HG03196 (cell line): ENCODE results near the gene TRIOBP.
"Not testable (repeated sequence)": the region's sequence is repeated elsewhere in the genome, so short reads cannot be mapped to it uniquely, and the experiment has no call there.

ENCODE experiments used
- ATAC-seq: cut with Tn5 transposase; IDR thresholded peaks from one replicate; pipeline ENCODE4 v1.9.1; 2021; ENCODE audit not compliant: unreplicated experiment

The TRIOBP gene

GRCh38 chr22:37696657-37697537, at the start of gene TRIOBP:
Gene TRIOBP, plus strand, starts transcription at chr22:37697048. Its CDS starts 4,318 bp downstream, at chr22:37701366.
- ATAC-seq: peak; percentile 68

- no peak for ATAC-seq
Observed at GRCh38 chr22:37647317-37647716, 49.5 kb upstream of the TRIOBP start.

- no peak for ATAC-seq
Observed at GRCh38 chr22:37647928-37648327, 48.9 kb upstream of the TRIOBP start.

- ATAC-seq: no peak
Observed at GRCh38 chr22:37650463-37651136, 46.2 kb upstream of the TRIOBP start.

- no peak for ATAC-seq
Observed at GRCh38 chr22:37654563-37655251, 42.1 kb upstream of the TRIOBP start.

DNA sequence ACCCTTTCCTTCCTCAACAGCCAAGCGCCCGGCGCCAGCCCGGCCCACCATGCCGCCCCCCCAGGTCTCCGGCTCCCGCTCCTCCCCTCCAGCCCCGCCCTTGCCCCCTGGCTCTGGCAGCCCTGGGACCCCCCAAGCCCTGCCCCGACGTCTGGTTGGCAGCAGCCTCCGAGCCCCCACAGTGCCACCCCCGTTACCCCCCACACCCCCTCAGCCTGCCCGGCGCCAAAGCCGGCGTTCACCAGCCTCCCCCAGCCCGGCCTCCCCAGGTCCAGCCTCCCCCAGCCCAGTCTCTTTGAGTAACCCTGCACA, 41.6 kb upstream of the TRIOBP start:
- no peak for ATAC-seq

- ATAC-seq: not testable (repeated sequence)
Observed at GRCh38 chr22:37656583-37656982, 40.3 kb upstream of the TRIOBP start.

DNA sequence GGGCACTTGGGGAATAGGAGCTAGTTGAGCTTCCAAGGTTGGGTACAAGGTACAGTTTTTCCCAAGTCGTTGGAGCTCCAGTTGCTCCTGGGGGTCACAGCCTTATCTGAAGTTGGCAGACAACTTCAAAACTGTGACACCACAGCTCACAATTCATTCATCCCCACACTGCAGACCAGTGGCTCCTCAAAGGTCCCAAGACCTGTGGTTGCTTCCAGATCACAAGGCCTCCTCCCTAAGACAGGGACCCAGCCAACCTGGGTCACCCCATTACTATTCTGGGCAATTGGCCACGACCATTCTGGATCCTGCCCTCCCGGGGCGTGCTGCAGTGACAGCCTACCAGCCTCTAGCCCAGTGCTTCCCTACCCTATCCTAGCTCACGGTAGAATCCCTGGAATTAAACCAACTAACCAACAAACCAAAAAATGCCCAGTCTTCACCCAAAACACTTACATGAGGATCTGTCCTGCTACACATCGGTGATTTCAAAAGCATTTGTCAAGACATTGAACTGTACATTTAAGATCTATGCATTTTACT, 39.2 kb upstream of the TRIOBP start:
- no peak for ATAC-seq

GRCh38 chr22:37658133-37659065, 38.4 kb upstream of the TRIOBP start, which contains the start of gene PDXP:
Gene PDXP, plus strand, starts transcription at chr22:37658723. Its CDS starts 60 bp downstream, at chr22:37658783.
- ATAC-seq: peak; percentile 81

DNA sequence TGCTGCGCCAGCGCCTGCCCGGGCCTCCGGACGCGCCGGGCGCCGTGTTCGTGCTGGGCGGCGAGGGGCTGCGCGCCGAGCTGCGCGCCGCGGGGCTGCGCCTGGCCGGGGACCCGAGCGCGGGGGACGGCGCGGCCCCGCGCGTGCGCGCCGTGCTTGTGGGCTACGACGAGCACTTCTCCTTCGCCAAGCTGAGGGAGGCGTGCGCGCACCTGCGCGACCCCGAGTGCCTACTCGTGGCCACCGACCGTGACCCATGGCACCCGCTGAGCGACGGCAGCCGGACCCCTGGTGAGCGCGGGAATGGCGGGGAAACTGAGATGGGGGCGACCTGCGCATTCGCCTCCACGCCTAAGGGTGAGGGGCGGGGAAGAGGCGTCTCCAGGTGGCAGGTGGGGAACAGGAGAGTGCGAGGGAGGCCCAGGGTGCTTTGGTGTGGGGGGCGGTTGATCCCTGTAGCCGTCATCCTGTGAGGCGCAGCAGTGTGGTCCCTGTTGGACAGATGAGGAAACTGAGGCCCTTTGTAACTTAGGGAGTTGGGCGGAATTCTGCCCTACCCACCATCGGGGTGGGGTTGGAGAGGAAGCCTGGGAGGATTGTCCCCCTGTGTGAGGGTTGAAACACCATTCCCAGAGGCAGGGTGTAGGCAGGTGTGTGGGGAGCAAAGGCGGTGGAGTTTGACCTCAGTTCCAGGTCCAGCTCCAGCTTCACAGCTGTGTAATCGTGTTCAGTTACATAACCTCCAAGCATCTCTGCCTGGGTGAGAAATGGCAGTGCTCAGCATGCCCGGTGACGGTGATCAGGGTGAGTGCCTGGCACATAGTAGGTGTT, 37.6 kb upstream of the TRIOBP start:
- no peak for ATAC-seq

DNA sequence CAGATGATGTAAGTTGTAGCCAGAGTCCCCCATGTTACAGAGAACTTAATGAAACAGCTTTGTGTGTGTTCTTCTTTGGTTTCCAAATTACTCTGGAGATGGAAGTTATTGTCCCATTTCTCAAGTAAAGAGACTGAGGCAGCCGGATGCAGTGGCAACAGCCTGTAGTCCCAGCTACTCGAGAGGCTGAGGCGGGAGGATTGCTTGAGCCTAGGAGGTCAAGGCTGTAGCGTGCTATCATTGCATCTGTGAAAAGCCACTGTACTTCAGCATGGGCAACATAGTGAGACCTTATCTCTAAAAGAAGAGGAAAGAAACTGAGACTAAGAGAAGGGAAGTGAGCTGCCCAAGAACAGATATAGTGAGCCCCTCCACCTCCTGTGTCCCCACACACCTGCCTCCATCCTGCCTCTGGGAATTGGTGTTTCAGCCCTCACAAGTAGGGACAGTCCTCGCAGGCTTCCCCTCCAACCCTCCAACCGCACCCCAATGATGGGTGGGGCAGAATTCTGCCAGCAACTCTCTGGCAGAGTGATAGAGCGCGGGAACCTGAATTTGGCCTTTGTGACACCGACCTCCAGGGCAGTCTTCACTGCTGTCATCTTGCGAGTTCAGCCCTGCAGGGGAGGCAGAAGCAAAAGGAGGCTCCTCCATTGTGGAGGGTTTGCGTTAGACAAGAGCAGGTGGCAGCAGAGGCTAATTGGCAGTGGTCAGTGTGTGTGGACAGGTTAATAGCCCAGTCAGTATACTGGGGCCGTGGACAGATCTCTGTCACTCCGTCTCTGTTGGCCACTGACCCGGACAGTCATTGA, 36.7 kb upstream of the TRIOBP start:
- no peak for ATAC-seq

DNA sequence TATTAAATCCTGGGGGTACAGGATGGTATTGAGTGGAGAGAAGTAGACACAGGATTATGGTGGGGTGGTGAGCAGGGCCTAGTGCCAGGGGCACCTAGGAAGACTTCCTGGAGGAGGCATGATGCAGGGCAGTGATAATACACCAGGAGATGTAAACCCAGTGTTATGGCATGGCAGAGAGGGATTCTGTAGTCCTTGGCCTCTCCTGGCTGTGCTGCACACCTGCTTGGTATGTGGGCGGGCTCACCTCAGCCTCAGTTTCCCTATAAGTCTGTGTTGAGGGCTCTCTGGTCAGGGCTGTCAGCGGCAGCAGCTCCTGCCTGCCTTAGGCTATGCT, 36.2 kb upstream of the TRIOBP start:
- no peak for ATAC-seq

DNA sequence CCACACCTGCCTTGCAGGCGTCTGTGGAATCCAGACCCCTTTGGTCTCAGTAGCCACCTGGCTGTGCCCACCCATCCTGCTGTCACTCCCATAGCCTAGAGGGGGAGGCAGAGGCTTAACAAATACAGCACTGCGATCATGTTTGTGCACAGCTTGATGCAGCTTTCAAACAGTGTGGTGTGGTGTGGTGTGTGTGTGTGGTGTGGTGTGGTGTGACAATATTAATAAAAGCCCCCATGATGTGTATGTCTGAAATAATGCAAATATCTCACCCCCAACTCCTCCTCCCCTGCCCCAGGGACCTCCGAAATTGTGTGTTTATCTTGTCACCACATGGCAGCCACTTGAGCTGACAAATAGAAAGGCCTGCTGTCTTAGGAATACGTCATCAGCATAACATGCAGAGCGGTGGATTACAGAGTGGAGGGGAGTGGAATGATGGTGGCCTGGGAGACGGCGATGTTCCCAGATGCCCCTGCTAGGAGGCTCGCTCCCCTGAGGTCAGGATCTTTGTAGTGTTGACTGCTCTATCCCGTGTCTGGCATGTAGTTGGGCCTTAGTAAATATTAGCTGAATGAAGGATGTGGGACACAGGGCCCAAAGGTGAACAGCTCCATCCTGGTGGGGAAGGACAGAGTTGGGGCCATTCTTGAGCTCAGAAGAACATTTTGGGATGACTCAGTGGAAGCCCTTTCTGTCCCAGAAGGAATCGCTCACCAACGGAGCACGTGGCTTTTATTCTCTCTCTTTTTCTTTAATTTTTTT, 35.5 kb upstream of the TRIOBP start:
- ATAC-seq: no peak

DNA sequence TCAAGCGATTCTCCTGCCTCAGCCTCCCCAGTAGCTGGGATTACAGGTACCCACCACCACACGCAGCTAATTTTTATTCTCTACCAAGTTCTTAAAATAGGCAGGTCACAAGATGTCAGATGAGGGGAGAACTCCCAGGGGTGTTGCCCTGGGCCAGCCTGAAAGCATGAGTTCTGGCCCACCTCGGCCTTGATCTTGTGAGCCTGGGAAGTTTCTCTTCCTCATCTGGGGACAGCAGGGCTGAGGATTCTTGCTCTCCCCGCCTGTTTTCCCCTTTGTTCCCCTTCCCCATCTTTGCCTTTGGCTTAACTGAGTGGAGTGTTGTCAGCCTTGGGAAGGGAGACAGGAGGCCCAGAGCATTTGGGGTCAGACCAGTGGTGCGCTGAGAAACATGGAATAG, 34.8 kb upstream of the TRIOBP start:
- ATAC-seq: no peak

GRCh38 chr22:37663521-37664140, 33.2 kb upstream of the TRIOBP start:
- ATAC-seq: no peak

DNA sequence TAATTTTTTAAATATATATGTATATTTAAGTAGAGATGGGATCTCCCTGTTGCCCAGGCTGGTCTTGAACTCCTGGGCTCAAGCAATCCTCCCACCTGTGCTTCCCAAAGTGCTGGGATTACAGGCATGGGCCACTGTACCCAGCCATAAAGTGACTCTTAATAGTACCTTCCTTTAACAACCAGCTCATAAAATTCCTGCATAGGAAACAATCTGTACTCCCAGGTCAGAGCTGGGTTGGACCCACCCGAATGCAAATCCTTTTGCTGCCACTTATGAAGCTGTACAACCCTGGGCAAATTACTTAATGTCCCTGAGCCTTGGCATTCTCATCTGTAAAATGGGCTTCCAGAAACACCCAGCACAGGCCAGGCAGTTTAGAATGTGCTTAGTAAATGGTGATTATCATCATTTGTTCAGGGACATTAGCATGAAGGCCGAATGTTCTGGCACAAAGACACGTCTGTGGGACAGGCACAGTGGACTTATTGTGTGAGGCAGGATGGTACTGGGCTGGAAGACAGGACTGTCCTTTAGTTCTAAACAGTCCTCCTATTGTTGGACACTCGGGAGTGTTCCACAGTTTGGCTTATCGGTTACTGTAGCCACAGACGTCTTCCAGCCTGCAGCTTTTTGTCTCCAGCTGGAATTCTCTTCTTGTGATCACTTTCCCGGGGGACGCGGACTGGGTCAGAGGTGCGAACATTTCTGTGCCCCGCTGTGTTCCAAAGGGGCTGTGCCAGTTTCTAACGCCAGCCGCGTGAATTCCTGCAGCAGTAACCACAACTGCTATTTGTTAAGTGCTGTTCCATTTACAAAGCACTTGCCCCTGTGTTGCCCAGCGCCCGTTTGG, 32.4 kb upstream of the TRIOBP start:
- no peak for ATAC-seq

- ATAC-seq: no peak
Observed at GRCh38 chr22:37665487-37665886, 31.4 kb upstream of the TRIOBP start.
